HG03196 (cell line): ENCODE results near the gene AGGF1.
"Not testable (repeated sequence)": the region's sequence is repeated elsewhere in the genome, so short reads cannot be mapped to it uniquely, and the experiment has no call there.

Source experiments
- ATAC-seq: cut with Tn5 transposase; IDR thresholded peaks from one replicate; pipeline ENCODE4 v1.9.1; 2021; ENCODE audit not compliant: unreplicated experiment

The AGGF1 gene, protein sequence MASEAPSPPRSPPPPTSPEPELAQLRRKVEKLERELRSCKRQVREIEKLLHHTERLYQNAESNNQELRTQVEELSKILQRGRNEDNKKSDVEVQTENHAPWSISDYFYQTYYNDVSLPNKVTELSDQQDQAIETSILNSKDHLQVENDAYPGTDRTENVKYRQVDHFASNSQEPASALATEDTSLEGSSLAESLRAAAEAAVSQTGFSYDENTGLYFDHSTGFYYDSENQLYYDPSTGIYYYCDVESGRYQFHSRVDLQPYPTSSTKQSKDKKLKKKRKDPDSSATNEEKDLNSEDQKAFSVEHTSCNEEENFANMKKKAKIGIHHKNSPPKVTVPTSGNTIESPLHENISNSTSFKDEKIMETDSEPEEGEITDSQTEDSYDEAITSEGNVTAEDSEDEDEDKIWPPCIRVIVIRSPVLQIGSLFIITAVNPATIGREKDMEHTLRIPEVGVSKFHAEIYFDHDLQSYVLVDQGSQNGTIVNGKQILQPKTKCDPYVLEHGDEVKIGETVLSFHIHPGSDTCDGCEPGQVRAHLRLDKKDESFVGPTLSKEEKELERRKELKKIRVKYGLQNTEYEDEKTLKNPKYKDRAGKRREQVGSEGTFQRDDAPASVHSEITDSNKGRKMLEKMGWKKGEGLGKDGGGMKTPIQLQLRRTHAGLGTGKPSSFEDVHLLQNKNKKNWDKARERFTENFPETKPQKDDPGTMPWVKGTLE

DNA sequence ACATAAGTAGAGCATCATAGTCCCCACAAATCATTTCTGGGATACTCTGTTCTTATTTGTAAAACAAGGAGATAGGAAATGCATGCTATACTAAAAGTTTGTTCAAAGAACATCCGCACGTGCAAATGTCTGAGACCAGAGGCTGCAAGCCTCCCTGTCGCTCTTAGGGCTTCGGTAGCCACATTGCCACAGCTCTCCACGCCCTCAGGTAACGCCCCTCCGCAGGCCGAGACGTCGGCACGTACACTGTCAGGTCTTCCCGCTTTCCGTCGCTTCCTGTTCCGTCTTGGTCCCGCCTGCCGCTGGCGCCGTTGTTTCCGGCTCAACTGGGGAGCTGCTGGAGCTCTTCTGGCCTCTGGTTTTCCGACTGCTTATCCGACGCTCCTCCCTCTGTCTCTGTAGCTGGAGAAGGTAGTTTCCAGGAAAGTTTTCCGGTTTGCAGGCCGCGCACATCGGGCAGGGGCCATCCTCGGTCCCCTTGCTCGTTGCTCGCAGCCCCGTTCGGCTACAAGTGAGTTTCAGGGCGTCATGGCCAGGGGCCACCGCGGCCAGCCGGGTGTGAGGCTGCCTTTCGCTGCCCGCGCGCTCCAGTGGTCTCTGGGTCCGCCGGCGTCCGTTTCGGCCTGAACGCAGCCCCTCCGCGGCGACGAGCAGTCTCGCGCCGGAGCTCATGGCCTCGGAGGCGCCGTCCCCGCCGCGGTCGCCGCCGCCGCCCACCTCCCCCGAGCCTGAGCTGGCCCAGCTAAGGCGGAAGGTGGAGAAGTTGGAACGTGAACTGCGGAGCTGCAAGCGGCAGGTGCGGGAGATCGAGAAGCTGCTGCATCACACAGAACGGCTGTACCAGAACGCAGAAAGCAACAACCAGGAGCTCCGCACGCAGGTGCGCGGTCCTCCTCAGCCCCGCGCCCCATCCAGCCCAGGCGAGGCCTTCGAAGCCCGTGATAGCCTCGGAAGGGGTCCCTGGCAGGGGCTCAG lies at the start of gene AGGF1:
Gene AGGF1, plus strand, starts transcription at position 308 of the 975 bp plus-strand sequence. Its CDS starts 363 bp downstream, at position 671.
- ATAC-seq: peak; percentile 98

DNA sequence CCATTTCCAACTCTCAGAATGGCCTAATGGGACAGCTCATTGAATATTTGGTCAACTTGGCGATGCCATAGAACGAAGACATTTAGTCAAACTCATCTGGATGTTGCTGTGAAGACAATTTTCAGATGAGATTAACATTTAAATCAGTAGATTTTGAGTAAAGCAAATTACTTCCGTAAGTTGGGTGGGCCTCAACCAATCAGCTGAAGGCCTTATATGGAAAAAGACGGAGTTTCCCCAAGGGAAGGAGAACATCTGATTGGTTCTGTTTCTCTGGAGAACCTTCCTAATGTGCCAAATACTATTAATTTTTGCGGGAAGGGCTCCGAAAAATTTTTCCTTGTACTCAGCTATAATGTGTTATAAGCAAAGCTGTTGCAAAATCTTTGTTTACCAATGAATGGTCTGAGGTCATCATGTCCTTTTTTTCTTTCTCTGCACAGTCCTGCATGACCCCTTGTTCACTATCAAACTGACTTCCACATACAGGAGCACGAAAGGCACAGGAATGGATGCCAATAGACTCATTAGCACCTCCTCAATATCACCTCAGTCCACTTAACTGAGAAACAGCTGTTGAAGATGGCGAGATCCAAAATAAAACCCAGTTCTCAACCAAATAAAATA lies 49.6 kb upstream of the AGGF1 start:
- no peak for ATAC-seq

DNA sequence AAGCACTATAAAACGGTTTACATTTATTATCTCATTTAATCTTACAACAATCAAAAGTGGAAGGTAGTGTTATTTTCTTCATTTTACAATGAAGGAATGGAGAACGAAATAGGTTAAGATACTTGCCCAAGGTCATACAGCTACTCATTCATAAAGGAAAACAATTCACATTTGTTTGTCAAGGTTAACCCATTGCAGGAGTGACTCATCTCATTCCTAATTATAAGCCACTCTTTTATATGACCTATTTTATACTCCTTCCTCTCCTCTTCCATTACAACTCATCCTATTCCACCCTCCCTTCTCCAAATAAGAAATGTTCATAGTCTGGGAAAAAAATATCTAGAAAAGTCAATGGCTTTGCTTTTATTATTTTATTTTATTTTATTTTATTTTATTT lies 47.8 kb upstream of the AGGF1 start:
- no peak for ATAC-seq

DNA sequence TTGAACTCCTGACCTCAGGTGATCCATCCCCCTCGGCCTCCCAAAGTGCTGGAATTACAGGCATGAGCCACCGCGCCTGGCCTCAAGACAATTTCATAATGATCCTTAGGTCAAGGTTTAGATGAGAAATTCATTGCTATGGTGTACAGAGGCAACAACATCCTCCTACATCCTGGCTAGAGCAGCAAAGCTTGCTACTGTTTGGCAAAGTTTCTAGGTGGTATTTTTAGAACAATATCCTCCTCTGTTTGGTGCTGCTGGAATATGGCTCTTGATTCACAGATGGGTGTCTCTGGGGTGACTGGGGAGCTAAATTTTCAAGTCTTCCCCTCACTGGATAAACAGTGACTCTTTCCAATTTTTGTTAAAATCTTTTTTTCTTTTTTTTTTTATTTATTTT lies 46.7 kb upstream of the AGGF1 start:
- ATAC-seq: no peak

DNA sequence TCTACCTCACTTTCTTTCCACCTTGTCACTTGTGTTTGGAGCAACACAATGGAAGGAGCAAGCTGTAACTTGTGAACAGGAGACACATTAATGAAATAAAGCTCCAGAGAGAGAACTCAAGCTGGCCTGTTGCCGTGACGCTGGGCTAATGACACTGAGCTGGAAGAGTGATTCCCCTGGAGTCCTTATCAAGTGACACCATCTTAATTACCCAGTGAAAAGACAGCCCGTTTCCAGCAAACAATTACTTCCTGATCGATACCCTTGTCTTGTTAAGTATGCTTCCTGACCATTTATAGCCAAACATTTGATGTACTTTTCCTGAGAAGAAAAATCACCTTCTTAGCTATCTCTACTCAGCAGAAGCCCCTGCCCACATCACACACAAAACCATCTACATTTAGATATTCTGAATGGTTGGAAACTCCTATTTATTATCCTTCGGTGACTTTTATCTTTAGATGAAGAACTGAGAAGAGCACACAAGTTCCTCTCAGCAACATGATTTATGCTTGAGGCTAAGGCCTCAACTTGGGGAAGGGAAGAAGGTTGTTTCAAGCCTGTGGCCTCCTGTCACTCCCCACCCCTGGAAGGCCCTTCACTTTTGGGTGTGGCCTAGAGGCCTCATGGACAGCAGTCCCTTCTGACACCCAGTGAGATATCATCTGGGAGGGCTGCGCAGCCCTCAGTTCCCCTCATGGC lies 43.2 kb upstream of the AGGF1 start:
- no peak for ATAC-seq

DNA sequence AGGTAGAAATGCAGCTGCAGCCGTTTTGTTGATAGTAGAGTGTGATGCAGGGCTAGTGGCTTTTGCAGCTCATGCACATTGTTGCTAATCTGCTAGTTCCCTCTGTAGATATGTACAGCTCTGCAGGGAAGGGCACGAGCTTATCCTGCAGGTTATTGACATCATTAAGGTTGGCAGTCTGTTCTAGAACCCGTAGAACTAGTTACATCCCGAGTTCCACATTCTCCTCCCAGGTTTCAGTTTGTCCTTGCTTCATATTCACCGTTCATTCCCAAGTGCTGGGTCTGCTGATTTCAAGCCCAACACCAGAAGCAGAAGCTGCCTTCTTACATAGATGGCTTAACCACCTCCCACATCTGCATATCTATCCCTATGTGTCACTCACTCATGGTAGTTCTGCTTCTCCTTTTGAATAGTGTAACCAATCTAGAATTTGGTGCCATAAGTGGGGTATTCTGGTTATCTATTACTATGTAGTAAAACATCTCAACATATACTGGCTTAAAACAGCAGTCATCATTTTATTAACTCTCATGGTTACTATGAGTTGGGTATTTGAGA lies 39.2 kb upstream of the AGGF1 start:
- no peak for ATAC-seq

DNA sequence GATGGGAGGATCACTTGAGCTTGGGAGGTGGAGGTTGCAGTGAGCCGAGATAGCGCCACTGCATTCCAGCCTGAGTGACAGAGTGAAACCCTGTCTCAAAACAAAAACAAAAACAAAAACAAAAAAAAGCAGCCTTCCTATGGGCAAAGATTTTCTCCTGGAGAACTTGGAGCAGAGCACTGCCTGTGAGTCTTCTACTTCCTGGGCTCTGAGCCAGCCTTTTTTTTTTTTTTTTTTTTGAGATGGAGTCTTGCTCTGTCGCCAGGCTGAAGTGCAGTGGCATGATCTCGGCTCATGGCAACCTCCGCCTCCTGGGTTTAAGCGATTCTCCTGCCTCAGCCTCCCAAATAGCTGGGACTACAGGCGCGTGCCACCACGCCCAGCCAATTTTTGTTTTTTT lies 36.8 kb upstream of the AGGF1 start:
- not testable (repeated sequence) for ATAC-seq

DNA sequence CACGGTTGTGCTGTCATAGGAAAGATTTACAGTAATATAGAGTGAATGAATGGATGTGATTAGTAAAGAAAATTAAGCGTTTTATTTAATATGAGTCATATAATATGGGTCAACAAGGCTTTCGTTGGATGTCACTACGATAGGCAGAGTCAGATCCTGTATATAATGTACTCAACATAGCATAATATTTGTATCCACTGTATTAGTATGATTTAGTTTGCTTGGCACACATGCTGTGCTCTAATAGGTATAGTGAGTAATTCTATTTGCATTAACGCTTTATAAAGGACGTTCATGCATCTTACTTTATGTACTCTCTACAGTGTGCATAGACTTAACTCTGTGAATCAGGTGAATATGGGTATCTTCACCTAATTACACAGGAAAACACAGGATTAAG lies 35.9 kb upstream of the AGGF1 start:
- ATAC-seq: no peak

DNA sequence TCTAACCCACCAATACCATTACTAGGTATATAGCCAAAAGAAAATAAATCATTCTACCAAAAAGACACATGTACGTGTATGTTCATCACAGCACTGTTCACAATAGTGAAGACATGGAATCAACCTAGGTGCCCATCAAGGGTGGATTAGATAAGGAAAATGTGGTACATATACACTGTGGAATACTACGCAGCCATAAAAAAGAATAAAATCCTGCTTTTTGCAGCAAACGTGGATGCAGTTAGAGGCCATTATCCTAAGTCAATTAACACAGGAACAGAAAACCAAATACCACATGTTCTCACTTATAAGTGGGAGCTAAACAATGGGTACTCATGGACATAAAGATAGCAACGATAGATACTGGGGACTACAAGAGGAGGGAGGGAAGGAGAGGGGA lies 32.0 kb upstream of the AGGF1 start:
- not testable (repeated sequence) for ATAC-seq

DNA sequence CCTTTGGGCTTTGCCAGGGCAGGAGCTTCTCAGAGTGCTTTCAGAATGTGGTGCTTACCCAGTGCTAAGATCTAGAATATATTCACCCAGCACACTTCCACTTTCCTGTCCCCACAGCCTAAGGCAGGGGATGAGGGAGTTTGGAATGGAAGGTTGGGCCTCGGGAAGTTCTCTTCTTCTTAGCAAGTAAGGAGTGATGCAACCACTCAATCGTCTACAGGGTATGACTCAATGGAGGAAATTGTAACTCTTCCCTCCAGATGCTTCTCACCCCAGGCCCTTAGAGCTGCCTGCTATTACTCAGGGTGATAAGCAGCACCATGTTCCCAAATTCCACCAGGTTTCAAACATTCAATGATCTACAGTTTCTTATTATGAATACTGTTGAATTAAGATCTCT lies 30.8 kb upstream of the AGGF1 start:
- ATAC-seq: no peak

DNA sequence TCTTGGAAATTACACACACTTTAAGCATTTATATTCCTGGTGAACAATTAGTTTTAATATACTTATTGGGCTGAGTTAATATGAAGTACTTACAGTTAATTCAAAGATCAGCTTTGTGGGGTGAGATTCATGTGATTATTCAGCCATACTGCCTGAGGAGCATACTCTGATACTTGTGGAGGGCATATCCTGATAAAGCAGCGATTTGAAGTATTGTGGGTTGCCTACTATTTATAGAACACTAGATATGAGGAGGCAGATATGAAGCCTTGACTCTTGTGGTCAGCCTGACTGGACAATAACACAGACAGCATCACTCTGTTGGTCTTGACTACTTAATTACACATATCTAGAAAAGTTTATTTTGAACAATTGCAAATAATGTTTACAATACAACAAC lies 27.0 kb upstream of the AGGF1 start:
- ATAC-seq: no peak

DNA sequence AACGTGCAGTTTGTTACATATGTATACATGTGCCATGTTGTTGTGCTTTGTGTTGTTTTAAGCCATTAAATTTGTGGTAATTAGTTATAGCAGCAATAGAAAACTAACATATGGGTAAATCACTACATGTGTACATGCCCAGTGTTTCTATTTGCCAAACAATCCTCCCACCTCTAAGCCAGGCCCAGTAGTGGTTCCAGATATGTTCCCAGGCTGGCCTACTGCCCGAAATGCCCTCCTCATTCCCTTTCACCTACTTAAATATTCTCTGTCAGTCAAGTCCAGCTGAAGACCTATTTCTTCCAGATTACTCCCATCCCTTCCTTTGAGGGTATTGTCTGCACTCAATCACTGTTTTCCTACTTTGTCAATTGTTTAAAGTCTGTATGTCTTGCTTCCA lies 24.1 kb upstream of the AGGF1 start:
- ATAC-seq: no peak

DNA sequence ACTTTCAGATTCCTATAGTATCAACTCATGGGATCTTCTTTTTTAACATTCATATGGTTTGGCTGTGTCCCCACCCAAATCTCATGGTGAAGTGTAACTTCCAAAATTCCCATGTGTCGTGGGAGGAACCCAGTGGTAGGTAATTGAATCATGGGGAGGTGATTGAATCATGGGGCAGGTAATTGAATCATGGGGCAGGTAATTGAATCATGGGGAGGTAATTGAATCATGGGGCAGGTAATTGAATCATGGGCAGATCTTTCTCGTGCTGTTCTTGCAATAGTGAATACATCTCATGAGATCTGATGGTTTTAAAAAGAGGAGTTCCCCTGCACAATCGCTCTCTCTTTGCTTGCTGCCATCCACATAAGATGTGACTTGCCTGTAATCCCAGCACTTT lies 21.8 kb upstream of the AGGF1 start:
- ATAC-seq: no peak

DNA sequence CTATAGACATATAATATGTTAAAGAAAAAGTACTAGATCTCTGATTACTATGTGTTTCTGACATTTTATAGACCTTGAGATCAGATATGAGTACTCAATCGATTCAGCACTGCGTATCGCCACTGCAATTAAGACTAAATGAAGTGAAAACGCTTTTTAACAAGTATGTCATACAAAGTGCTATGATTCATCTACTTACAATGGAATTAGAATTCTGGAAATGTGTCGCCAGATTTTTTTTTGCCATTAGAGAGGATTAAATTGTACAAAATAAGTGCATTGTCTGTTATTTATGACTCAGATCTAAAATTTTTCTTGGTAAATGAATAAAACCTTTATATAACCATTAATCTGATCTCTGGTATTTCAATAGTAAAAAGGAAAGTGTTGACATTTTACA lies 20.0 kb upstream of the AGGF1 start:
- no peak for ATAC-seq

DNA sequence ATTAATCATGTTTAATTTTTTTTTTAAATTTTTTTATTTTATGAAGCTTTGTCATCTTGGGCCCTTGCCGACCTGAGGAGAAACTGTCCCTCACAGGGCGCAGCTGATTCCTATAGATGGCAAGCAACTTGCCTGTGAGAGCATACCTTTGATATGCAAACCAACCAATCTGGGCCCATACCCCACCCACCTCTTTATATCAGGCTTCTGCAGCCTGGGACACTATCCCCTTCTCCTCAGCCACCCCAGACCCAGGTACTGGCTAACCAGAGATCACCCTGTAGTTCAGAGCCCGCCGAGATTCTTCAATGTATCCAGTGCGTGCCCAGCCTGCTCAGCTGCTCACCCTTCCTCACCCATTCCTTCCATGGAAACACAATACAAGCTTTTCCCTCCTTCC lies 18.7 kb upstream of the AGGF1 start:
- ATAC-seq: no peak

DNA sequence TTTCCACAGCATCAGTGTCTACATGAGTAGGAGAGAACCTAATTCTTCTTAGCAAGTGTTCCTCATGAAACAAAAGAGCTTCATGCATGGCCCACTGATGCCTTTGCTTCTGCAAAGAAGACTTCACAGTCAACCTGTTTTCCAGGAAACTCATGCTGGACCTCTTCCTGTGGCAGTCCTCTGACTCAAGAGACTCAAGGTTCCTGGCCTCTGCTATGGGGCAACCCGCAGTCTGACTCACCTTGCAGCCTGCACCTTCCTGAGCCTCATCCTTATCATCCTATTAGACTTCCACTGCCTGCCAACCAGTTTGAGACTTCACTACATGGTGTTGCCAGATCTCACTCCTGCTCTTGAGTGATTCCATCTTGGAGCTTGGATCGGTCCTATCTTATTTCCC lies 17.6 kb upstream of the AGGF1 start:
- ATAC-seq: no peak

DNA sequence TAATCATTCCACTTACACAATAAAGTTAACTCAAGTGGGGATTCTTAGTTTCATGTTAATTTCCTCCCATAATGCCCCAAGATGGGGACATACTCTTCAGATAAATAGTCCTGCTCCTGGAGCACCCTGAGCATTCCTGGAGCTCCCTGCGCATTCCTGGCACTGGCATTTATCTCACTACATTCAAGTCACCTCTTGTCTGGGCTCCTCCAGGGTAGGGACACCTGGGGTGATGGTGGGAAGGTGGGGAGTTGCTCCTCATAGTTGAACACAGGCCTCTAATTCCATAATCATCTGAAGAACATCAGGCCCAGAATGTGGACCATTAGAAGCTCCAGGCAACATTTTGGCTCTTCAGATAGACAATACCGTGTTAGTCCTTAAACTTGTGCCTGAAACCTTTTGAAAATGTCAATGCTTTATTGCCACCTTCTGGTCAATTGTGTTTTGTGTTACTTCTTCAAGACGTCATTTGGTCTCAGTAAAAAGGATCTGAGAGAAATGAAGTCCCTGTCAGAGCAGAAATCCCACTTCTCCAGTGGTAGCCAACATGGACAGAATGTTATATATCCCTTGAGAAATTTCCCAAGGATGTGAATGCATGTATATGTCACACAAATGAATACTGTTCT lies 14.2 kb upstream of the AGGF1 start:
- no peak for ATAC-seq

DNA sequence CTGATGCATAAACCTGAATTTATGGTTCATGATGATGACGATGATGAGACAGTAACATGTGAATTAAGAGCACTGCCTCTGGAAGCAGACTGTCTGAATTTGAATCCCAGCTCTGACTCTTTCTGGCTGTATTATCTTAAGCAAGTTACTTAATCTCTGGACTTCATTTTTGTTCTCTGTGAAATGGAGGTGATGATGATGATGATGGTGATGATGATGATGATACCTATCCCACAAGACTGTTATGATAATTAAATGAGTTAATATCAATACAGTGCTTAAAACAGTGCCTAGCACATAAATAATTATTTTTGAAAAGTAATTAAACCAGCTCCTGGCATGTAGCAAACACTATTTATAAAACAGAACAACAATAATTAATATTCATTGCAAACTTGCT lies 13.2 kb upstream of the AGGF1 start:
- no peak for ATAC-seq

DNA sequence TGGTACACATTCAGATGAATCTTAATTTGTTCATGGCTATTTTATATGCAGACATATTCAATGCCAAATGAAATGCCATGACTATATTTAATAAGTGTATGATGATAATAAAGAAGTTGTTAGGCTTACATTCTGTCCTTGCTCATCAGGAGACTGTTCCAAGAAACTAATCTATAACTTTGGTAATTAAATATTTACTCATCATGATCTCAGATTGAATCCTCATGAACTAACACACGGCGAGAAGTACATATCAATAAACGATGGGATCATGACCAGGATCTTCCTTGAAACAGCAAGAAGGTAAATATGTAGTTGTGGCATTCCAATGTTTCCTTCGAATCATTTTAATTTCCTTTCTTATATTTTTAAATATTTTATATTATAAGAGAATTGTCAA lies 12.5 kb upstream of the AGGF1 start:
- ATAC-seq: no peak
